ENCODE data around the gene GPR21.
A peak's percentile ranks its signal among the peaks of the same experiment; 100 is the strongest.

The GPR21 gene, protein sequence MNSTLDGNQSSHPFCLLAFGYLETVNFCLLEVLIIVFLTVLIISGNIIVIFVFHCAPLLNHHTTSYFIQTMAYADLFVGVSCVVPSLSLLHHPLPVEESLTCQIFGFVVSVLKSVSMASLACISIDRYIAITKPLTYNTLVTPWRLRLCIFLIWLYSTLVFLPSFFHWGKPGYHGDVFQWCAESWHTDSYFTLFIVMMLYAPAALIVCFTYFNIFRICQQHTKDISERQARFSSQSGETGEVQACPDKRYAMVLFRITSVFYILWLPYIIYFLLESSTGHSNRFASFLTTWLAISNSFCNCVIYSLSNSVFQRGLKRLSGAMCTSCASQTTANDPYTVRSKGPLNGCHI

GRCh38 chr9:123033352-123033751 lies at the start of gene GPR21:
Gene GPR21 (plus strand): TSS chr9:123033667. CDS start chr9:123034567, 900 bp downstream.
- DNase-seq = no peak

- no peak for DNase-seq
These were observed 47.5 kb upstream of the GPR21 start for GRCh38 chr9:122986010-122986409.

DNA sequence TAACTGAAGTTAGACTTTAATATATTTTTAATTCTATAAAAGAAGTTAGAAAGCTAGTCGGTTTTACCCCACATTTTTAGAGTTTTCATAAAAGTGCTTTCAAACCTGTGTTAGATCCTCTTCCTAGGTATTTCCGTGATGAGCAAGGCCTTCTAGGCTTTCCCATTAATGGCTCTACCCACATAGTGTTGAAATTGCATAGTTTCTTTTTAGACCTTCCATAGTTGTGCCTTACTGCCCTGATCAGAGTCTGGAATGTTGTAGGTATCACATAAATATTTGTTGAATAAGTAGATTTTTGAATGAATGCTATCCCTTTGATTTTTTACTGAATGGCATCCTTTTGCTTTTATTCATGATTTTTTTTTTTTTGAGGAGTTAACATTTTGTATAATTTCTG lies 45.3 kb upstream of the GPR21 start:
- DNase-seq = no peak

DNA sequence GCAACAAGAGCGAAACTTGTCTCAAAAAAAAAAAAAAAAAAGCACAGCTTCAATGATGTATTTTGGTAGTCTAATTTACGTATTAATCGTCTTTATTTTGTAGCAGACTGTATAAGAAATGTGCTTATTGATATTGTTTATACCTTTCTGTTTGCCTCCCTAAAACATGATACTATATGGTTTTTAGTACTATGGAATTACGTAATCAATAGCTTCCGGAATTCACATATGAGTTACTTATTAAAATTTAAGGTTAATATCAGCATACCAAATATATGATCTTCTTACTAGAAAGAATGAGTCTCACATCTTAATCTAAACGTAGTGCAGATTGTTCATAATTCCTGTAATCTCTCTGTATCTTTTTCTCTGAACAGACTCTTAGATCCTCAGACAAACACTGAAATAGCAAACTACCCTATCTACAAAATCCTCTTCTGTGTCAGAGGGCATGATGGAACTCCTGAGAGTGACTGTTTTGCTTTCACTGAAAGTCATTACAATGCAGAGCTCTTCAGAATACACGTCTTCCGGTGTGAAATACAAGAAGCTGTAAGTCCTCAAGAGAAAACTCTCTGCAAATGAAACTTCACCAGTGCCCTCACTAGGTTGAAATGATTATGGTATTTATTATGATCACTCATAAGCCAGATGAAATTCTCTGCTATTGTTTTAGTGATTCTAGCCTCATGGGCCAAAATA lies 44.4 kb upstream of the GPR21 start:
- no peak for DNase-seq

- DNase-seq = peak; percentile 32
These were observed 42.1 kb upstream of the GPR21 start for GRCh38 chr9:122991370-122991830.

DNA sequence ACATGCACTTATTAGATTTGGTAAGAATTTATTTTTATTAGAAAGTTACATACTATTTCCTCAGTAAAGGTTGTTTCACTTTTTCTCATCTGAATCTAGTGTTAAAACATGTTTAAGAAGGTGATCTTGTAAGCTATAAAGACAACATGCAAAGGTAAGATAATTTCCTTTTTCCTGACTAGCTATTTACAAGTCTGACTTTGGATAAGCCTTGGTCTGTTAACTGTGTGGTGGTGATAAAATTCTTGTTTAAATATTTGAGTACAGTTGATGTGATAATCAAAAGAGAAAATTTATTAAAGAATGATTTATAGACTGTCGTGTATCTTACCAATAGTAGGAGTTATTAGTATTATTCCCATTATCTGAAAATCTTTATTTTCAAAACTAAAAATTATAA lies 36.9 kb upstream of the GPR21 start:
- DNase-seq = no peak

GRCh38 chr9:122998448-122998847 lies 35.0 kb upstream of the GPR21 start:
- no peak for DNase-seq

GRCh38 chr9:123000371-123001068 lies 32.9 kb upstream of the GPR21 start:
- DNase-seq = no peak

- no peak for DNase-seq
These were observed 30.7 kb upstream of the GPR21 start for GRCh38 chr9:123002754-123003153.

GRCh38 chr9:123003466-123003865 lies 30.0 kb upstream of the GPR21 start:
- no peak for DNase-seq

DNA sequence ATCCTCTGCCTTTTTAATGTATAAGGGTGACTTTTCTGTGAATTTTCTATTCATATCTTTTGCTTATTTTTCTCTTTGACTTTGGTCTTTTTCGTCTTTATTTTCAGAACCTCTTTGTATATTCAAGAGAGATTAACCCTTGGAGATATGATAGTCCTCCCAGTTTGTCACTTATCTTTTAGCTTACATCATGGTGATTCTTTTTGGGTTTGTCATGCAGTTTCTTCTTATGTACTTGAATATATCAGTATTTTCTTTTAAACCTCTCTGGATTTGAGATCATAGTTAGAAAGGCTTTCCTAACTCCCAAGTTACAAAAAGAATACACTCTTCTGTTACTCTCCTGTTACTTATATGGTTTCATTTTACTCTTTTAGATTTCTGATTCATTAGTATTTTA lies 27.5 kb upstream of the GPR21 start:
- no peak for DNase-seq

DNA sequence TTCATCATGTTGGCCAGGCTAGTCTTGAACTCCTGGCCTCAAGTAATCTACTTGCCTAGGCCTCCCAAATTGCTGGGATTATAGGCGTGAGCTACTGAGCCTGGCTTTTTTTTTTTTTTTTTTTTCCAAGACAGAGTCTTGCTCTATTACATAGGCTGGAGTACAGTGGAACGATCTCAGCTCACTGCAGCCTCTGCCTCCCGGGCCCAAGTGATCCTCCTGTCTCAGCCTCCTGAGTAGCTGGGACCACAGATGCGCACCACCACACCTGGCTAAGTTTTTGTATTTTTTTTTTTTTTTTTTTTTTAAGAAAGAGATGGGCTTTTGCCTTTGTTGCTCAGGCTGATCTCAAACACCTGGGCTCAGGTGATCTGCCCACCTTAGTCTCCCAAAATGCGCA lies 26.2 kb upstream of the GPR21 start:
- DNase-seq = no peak

DNA sequence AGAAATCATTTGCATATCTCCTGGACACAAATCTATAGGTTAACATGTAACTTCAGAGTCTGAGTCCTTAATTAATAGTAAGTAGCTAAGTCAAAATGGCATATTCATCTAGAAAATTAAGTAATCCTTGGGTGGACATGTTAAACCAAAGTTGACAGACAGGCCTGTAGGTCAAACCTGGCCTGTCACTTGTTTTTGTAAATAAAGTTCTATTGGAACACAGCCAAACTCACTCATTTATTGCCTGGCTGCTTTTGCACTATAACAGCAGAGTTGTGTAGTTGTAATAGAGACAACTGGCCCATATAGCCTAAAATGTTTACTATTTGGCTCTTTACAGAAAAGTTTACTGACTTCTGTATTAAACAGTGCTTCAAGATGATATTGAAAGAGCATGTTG lies 24.6 kb upstream of the GPR21 start:
- no peak for DNase-seq

DNA sequence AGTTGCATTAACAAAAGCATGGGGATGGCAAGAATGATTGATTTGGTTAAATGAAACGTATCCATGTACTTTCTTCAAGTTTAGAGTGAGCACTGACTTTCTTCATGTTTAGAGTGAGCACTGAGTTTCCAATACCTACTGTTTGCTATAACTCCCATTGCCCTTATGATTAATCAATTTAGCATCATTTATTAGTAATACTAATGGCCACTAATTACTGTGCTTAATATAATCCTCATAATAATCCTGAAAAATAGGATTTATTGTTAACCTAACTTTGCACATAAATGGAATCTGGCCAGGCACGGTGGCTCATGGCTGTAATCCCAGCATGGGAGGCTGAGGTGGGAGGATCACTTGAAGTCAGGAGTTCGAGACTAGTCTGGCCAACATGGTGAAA lies 22.1 kb upstream of the GPR21 start:
- no peak for DNase-seq

DNA sequence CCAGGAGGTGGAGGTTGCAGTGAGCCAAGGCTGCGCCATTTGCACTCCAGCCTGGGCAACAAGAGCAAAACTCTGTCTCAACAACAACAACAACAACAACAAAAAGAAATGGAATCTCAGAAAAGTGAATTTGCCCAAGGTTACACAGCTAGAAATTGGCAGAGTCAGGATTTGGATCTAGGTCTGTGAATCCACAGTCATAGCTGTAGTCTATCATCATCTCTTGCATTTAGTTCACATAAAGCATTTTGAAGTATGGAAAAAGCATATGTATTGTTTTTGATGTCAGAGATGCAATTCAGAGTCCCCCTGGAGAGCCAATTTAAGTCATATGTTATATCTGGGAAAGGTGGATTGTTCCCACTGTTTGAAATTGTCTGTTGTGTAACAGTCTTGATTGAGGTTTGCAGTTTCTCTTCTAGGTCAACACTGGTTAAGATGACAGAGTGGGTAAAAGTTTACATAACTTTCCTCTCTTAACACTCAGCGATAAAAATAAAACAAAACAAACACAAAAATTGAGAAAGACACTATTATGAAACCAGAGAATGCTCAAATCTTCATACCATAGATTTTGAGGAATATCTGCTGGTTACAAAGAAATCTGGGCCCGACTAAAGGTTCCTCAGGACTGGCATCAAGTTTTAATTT lies 21.5 kb upstream of the GPR21 start:
- DNase-seq = no peak

DNA sequence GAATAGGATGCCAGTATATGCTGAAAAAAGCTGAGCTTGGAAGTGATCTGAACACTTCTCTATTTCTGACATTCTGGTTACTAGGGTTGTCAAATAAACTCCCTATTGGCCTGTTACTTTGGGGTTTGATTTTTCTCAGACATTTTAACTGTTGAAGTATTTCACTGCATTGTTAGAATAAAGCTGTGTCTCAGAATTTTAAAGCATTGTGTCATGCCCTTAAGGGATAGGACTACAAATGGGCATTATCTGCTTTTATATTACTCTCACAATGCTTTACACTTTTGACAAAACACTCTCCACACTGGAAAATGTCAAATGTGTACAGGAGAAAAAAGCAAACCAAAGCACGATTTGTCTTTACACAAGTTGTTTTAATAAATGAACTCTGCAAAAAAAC lies 16.8 kb upstream of the GPR21 start:
- no peak for DNase-seq

- no peak for DNase-seq
These were observed 12.7 kb upstream of the GPR21 start for GRCh38 chr9:123020796-123021195.

GRCh38 chr9:123026425-123026824 lies 7.0 kb upstream of the GPR21 start:
- no peak for DNase-seq

DNA sequence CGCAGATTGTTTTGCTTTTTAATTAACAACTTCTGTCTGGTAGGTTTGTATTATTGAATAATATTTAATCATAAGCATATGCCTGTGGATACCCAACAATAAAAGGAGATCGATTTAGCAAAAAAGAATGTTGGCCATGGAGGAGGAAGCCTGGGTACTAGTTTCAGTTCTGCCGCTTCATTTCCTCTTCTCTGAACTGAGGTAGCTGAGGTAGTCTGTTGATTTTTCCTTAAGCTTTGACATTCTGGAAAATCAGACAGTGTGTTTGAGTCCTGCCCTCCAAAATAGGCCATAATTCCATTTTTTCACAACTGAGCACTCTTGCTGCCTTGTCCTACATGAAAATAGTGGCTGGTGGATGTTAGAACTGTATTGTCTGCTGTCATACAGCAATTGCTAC lies 6.0 kb upstream of the GPR21 start:
- no peak for DNase-seq

- DNase-seq = no peak
These were observed 5.3 kb upstream of the GPR21 start for GRCh38 chr9:123028136-123028535.

GRCh38 chr9:123028973-123029372 lies 4.5 kb upstream of the GPR21 start:
- no peak for DNase-seq

DNA sequence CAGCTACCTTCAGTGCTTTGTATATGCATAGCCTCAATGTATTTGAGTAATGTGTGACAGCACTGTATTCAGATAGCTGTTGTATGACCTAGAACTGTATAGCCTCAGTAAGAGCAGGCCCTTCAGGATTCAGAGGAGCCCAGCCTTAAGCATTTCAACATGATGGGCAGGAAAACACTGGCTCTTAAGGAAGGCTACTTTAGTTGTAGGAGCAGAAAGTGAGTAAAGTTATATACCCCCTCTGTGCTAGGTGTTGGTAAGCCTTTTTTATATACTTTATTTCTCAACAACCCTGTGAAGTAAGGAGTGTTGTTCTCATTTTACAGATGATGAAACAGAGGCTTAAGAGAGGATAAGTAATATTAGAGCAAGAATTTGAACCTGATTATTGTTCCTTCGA lies 1.5 kb upstream of the GPR21 start:
- DNase-seq = no peak

DNA sequence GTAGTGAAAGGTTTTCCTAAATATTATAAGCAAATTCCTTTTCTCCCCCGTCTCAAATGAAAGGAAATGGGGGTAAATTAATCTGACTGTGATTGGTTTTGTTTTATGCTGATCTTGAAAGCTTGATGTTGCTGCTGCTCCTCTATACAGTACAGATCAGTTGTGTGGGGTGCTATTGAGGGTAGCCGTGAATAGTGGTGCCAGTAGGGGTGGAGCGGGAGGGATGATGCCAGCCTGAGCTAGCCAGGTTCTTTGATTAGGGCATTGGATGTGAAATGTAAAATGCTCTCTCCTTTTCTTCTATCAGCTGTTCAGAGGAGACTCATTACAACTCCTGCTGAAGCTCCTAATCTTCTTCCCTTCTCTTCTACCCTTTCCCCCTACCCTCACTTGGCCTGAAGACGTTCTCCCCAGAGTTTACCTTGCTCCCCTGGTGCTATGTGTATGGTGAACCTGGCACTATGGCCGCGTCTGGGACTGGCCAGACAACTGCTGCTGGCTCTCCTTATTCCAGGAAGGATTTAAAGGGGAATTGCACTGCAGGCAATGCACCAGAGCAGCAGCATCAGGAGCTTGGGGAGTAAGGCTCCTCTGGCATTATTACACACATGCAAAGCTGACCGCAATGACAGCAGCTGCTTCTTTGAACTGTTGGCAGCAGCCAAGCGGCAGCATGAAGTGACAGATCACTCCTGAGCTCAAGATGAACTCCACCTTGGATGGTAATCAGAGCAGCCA lies 566 bp downstream of the GPR21 start:
- no peak for DNase-seq

All from NCI-H774 (cell line).